Tibial artery (tissue), 4 donors: ENCODE measurements around the gene CRYBA4.

Experiments
- DNase-seq, 2 donors: peaks; one replicate each; pipeline ENCODE4 v3.0.0-alpha.2; 2019
- H3K27ac ChIP-seq, 2 donors: fragments of 200-600 bp; sonication (generic) in 1 of 2; 1 replicate in 1 of 2; 2 replicates in 1 of 2; pipeline ENCODE4 v1.5.1; 2018 to 2019; ENCODE audit warnings: mild to moderate bottlenecking in 1 of 2
- H3K27me3 ChIP-seq, 2 donors: fragments of 200-600 bp; sonication (generic) in 1 of 2; one replicate each; pipeline versions ENCODE4 v1.5.1 to v1.6.0; 2016 to 2019
- H3K36me3 ChIP-seq, 3 donors: fragments of 200-600 bp; sonication (generic) in 2 of 3; one replicate each; pipeline ENCODE4 v1.5.1; 2016 to 2019; ENCODE audit warnings: mild to moderate bottlenecking in 2 of 3
- H3K4me1 ChIP-seq, 4 donors: fragments of 200-600 bp; sonication (generic) in 2 of 4; 1 replicate in 3 of 4; 2 replicates in 1 of 4; pipeline ENCODE4 v1.5.1; 2016 to 2019
- H3K4me3 ChIP-seq, 2 donors: fragments of 200-600 bp; sonication (generic) in 1 of 2; 1 replicate in 1 of 2; 2 replicates in 1 of 2; pipeline ENCODE4 v1.5.1; 2018 to 2019; ENCODE audit warnings: mild to moderate bottlenecking in 2 of 2
- H3K9me3 ChIP-seq, 3 donors: fragments of 200-600 bp; sonication (generic) in 1 of 3; one replicate each; pipeline ENCODE4 v1.5.1; 2016 to 2019
- CTCF ChIP-seq, 2 experiments: fragments of 200-600 bp in 1 of 2; fragments of 450-650 bp in 1 of 2; IDR thresholded peaks; one replicate each; pipeline ENCODE4 v1.5.1; 2017 to 2019; ENCODE audit warnings: antibody characterized with exemption in 2 of 2, mild to moderate bottlenecking in 1 of 2, moderate library complexity in 1 of 2
- intact Hi-C: fragments of 100-400 bp; cut with DNase I; formaldehyde crosslinking; loops from one replicate; pipeline ENCODE4 v1.15.0; 2023; ENCODE audit warnings: low total_unique reads

Gene CRYBA4

DNA sequence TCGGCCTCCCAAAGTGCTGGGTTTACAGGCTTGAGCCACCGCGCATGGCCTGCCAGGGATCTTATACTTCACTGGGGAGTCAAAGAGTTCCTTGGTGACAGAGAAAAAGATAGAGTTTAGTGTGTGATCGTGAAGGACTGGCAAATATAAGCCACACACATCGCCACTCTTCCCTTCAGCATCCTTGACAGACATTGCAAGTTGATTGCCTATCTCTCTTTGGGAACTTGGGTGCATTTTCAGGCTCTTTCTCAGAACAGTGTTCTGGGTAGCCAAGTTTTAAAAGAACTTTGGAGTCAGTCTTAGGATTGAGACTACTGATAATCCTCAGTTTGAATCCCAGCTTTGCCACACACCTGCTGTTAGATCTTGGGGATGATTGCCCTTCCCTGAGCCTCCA lies 55.5 kb downstream of the CRYBA4 start:
- DNase-seq: no peak
- intact Hi-C loops: no loop called here
- no peak for TF ChIP-seq CTCF (IDR thresholded peaks at IDR 0.05)
- H3K27ac ChIP-seq: no peak overlapping the region
- H3K4me3 ChIP-seq: no peak overlapping the region
- no peaks in the 10 kb centered on the region for H3K9me3 ChIP-seq
- peaks cover 0 to 45% (median 27%) of the 10 kb centered on the region in 4 donors for H3K4me1 ChIP-seq
- H3K27me3 ChIP-seq: no peaks in the 10 kb centered on the region
- peaks cover 0 to 19% (median 12%) of the 10 kb centered on the region in 3 donors for H3K36me3 ChIP-seq

GRCh38 chr22:26679003-26679629 lies 57.4 kb downstream of the CRYBA4 start:
- TF ChIP-seq CTCF (IDR thresholded peaks at IDR 0.05): peak; percentile 86 to 94
- Histone ChIP-seq H3K4me3 (no peak overlapping the region), H3K4me1 (peaks cover 0 to 33% (median 16%) of the 10 kb centered on the region in 4 donors), H3K36me3 (peaks cover 0 to 23% (median 14%) of the 10 kb centered on the region in 3 donors), H3K27me3 (no peaks in the 10 kb centered on the region), H3K9me3 (no peaks in the 10 kb centered on the region), H3K27ac (no peak overlapping the region)
- intact Hi-C loops: no loop called here
- peak; percentile 77 to 82 for DNase-seq
